ENCODE measurements around the gene CAMKMT.

Gene CAMKMT

DNA sequence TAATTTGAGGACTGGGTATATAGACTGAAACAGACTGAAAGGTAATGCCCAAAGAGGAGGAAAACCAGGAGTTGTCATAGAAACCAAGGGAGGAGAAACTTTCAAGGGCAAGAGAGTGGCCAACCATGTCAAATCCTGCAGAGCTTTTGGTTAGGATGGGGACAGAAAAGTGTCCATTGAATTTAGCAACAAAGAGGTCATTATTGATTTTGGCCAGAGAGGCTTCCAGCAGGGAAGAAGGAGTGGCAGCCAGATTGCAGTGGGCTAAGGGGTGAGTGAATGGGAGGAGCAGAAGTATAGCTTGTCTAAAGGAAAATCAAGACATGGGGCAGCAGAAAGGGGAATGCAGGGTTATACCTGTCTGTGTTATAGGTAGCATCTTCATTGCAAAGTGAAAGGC is 194.0 kb downstream of the CAMKMT start:
- no peaks in the 10 kb centered on the region for H3K27me3 ChIP-seq (replicated peaks)
- no peak for DNase-seq
- TF ChIP-seq, protein P1, sequence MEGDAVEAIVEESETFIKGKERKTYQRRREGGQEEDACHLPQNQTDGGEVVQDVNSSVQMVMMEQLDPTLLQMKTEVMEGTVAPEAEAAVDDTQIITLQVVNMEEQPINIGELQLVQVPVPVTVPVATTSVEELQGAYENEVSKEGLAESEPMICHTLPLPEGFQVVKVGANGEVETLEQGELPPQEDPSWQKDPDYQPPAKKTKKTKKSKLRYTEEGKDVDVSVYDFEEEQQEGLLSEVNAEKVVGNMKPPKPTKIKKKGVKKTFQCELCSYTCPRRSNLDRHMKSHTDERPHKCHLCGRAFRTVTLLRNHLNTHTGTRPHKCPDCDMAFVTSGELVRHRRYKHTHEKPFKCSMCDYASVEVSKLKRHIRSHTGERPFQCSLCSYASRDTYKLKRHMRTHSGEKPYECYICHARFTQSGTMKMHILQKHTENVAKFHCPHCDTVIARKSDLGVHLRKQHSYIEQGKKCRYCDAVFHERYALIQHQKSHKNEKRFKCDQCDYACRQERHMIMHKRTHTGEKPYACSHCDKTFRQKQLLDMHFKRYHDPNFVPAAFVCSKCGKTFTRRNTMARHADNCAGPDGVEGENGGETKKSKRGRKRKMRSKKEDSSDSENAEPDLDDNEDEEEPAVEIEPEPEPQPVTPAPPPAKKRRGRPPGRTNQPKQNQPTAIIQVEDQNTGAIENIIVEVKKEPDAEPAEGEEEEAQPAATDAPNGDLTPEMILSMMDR (IDR thresholded peaks at IDR 0.05; ENCODE audit: low read depth, low read length, missing control alignments) = no peak
- H3K4me3 ChIP-seq (ENCODE audit: low read depth, low read length) = no peak overlapping the region
- in situ Hi-C loops (cut with HindIII; ENCODE audit: low pct_ligation_motif_present, low sequenced_read_pairs) = no loop called here
- no peak overlapping the region for H3K27ac ChIP-seq
- H3K36me3 ChIP-seq (replicated peaks) = no peaks in the 10 kb centered on the region

DNA sequence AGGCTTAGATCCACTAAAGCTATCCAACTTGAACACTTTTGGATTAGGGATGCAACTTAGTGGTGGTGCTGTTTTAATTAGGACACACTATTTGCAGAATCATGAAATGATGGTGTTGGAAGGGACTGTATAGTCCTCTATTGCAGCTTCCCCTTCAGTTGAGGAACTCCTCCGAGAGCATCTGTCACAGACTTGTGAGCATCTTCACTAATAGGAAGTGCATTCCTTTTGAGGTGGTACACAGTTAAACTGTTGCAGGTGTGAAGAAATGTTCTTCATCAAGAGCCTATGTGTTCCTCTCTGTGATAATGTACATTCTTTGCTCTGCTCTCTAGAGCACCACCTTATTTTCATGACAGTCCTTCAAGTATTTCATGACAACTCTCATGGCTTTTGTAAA is 197.4 kb downstream of the CAMKMT start:
- in situ Hi-C loops (cut with HindIII; ENCODE audit: low pct_ligation_motif_present, low sequenced_read_pairs) = no loop called here
- H3K27ac ChIP-seq = no peak overlapping the region
- TF ChIP-seq, protein P1 (IDR thresholded peaks at IDR 0.05; ENCODE audit: low read depth, low read length, missing control alignments) = no peak
- no peaks in the 10 kb centered on the region for H3K36me3 ChIP-seq (replicated peaks)
- H3K27me3 ChIP-seq (replicated peaks) = no peaks in the 10 kb centered on the region
- DNase-seq = no peak
- H3K4me3 ChIP-seq (ENCODE audit: low read depth, low read length) = no peak overlapping the region

DNA sequence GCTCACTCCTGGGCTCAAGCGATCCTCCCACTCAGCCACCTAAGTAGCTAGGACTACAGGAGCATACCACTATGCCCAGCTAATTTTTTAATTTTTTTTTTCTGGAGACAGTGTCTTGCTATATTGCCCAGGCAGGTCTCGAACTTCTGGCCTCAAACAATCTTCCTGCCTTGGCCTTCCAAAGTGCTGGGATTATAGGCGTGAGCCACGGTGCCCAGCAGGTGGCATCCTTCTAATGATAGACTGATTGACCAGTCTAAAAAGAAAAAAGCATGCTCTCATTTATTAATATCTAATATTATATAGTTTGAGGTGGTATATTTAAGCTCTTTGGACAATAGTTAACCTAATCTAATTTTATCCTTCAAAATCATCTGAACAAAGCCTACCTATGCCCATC is 198.6 kb downstream of the CAMKMT start:
- Histone ChIP-seq H3K36me3 (replicated peaks) (no peaks in the 10 kb centered on the region), H3K27ac (no peak overlapping the region), H3K27me3 (replicated peaks) (no peaks in the 10 kb centered on the region), H3K4me3 (ENCODE audit: low read depth, low read length) (no peak overlapping the region)
- DNase-seq = no peak
- in situ Hi-C loops (cut with HindIII; ENCODE audit: low pct_ligation_motif_present, low sequenced_read_pairs) = no loop called here
- TF ChIP-seq, protein P1 (IDR thresholded peaks at IDR 0.05; ENCODE audit: low read depth, low read length, missing control alignments) = peak; percentile 55

DNA sequence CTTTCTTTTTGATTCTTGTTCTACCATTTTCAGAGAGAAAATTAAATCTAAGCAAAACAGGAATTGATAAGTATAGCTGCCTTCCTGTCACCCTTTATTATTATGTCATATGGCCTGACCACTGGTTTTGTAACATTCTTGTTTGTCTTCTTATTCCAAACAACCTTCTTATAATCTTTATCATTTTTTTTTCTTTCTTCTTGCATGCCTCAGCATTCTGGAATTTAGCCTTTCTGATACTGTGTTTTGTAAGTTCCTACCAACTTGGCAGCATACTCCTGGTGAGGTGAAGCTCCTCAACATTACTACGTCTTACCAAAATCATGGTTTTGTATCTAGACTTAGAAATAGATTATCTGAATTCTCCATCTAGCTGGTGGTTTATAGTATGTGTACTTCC is 199.2 kb downstream of the CAMKMT start:
- TF ChIP-seq, protein P1 (IDR thresholded peaks at IDR 0.05; ENCODE audit: low read depth, low read length, missing control alignments) = no peak
- no peaks in the 10 kb centered on the region for H3K27me3 ChIP-seq (replicated peaks)
- in situ Hi-C loops (cut with HindIII; ENCODE audit: low pct_ligation_motif_present, low sequenced_read_pairs) = no loop called here
- no peak for DNase-seq
- no peaks in the 10 kb centered on the region for H3K36me3 ChIP-seq (replicated peaks)
- H3K27ac ChIP-seq = no peak overlapping the region
- H3K4me3 ChIP-seq (ENCODE audit: low read depth, low read length) = no peak overlapping the region

DNA sequence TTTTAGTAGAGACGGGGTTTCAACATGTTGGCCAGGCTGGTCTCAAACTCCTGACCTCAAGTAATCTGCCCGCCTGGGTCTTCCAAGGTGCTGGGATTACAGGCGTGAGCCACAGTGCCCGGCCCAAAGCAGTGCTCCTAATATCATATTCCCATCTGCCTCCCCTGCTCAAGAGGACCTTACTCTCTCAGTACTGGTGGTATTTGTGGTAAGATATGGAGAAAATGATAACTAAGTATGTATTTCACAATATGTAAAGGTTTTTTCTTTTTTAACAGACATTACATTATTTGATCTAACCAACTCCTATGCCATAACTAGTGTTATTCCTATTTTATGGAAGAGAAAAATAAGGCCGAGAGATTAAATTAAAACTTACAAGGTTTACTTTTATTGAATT is 201.0 kb downstream of the CAMKMT start:
- TF ChIP-seq, protein P1 (IDR thresholded peaks at IDR 0.05; ENCODE audit: low read depth, low read length, missing control alignments) = no peak
- Histone ChIP-seq H3K27me3 (replicated peaks) (no peaks in the 10 kb centered on the region), H3K4me3 (ENCODE audit: low read depth, low read length) (no peak overlapping the region), H3K36me3 (replicated peaks) (no peaks in the 10 kb centered on the region), H3K27ac (no peak overlapping the region)
- in situ Hi-C loops (cut with HindIII; ENCODE audit: low pct_ligation_motif_present, low sequenced_read_pairs) = no loop called here
- DNase-seq = no peak

DNA sequence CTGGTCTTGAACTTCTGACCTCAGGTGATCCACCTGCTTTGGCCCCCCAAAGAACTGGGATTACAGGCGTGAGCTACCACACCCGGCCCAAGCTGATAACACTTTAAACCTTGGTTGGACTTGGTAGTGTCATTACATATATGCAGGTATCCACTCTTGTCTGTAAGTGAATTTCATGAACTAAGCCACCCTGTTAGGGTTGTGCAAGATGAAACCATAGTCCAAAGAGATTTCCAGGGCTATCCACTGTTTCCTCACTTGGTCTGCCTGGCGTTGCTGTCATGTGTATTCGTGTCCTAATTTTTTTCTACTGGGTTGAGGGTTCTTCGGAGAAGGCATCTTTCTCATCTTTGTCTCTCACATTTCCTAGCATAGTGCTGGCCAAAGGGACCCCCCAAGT is 203.0 kb downstream of the CAMKMT start:
- H3K27ac ChIP-seq = no peak overlapping the region
- no peaks in the 10 kb centered on the region for H3K27me3 ChIP-seq (replicated peaks)
- no peak for DNase-seq
- H3K4me3 ChIP-seq (ENCODE audit: low read depth, low read length) = no peak overlapping the region
- TF ChIP-seq, protein P1 (IDR thresholded peaks at IDR 0.05; ENCODE audit: low read depth, low read length, missing control alignments) = no peak
- in situ Hi-C loops (cut with HindIII; ENCODE audit: low pct_ligation_motif_present, low sequenced_read_pairs) = no loop called here
- no peaks in the 10 kb centered on the region for H3K36me3 ChIP-seq (replicated peaks)

Measured in brain microvascular endothelial cell (primary cell).